HCT116 (cell line): ENCODE measurements around the gene ARHGAP42. TPM values are rescaled to one million over a fixed set of nuclear protein-coding genes. Genes with fewer than 3 reads are reported as not detected.

Experiments
- ATAC-seq: fragments of 200-7000 bp; cut with Tn5 transposase; 2 replicates; pipeline ENCODE4 v1.9.1; 2020; ENCODE audit warnings: mild to moderate bottlenecking, moderate library complexity
- BruUV-seq: library from RNA; stranded (reverse); fragments of 400-500 nt; replicated peaks from 2 replicates; lab custom pipeline; 2021; lab: Mats Ljungman, UMichigan
- CTCF ChIA-PET: fragments of 300-600 bp; sonication (Branson Sonifier 250); formaldehyde crosslinking; loops from one replicate; lab custom pipeline; 2021; ENCODE audit warnings: antibody characterized with exemption; lab: Charles Lee
- POLR2A ChIA-PET: fragments of 300-600, 350-600 bp; sonication (Branson Sonifier 250); formaldehyde crosslinking; loops from one replicate; lab custom pipeline; 2021; ENCODE audit warnings: antibody characterized with exemption; lab: Charles Lee
- RAD21 ChIA-PET, 2 experiments: fragments of 300-600 bp; sonication (Branson Sonifier 250); formaldehyde crosslinking; loops; one replicate each; lab custom pipeline; 2023; ENCODE audit warnings: low total read pairs in 2 of 2; ENCODE audit not compliant: uncharacterized antibody in 2 of 2, unreplicated experiment in 2 of 2, low non-redundant PET in 1 of 2; lab: Charles Lee
- DNase-seq: peaks from one replicate; pipeline ENCODE4 v3.0.0-alpha.2; 2010; ENCODE audit warnings: low read depth, low spot score
- H2AFZ ChIP-seq: fragments of 200-600 bp; shearing (Covaris generic), sonication (generic); 2 replicates; pipeline ENCODE4 v1.6.1; 2017; ENCODE audit warnings: low read depth, mixed run types, mixed read lengths, antibody characterized with exemption, low read length; ENCODE audit not compliant: poor library complexity, severe bottlenecking
- H3K27ac ChIP-seq: 2 replicates; pipeline ENCODE4 v1.5.1; 2012; ENCODE audit warnings: low read depth, low read length
- H3K27me3 ChIP-seq: fragments of 200-600 bp; sonication (generic); 2 replicates; pipeline ENCODE4 v1.6.1; 2016; ENCODE audit warnings: mixed run types, low read length, mixed read lengths; ENCODE audit not compliant: insufficient read depth
- H3K36me3 ChIP-seq, 2 experiments: fragments of 200-500 bp in 1 of 2; fragments of 200-600 bp in 1 of 2; sonication (Bioruptor generic) in 1 of 2; sonication (generic) in 1 of 2; 2 replicates each; pipeline versions ENCODE4 v1.5.1 to v1.6.1; 2014 to 2016; ENCODE audit warnings: low read length in 2 of 2, inconsistent platforms in 1 of 2, mixed read lengths in 1 of 2, mixed run types in 1 of 2; ENCODE audit not compliant: insufficient read depth in 2 of 2, control insufficient read depth in 1 of 2
- H3K4me1 ChIP-seq, 2 experiments: fragments of 200-600 bp in 1 of 2; sonication (generic) in 1 of 2; 2 replicates each; pipeline versions ENCODE4 v1.5.1 to v1.6.1; 2012 to 2017; ENCODE audit warnings: low read length in 2 of 2, inconsistent platforms in 1 of 2, mild to moderate bottlenecking in 1 of 2, mixed read lengths in 1 of 2, mixed run types in 1 of 2, moderate library complexity in 1 of 2; ENCODE audit not compliant: insufficient read depth in 2 of 2, control insufficient read depth in 1 of 2
- H3K4me2 ChIP-seq: fragments of 200-600 bp; sonication (generic); 2 replicates; pipeline ENCODE4 v1.6.1; 2017; ENCODE audit warnings: mixed run types, low read length, mixed read lengths
- H3K4me3 ChIP-seq, 2 experiments: fragments of 200-600 bp in 1 of 2; sonication (generic) in 1 of 2; replicated peaks in 1 of 2; 2 replicates each; pipeline ENCODE4 v1.5.1; 2011 to 2016; ENCODE audit warnings: low read length in 2 of 2, control low read depth in 1 of 2, low read depth in 1 of 2, mild to moderate bottlenecking in 1 of 2, mixed read lengths in 1 of 2, mixed run types in 1 of 2
- H3K79me2 ChIP-seq: fragments of 200-600 bp; sonication (generic); 2 replicates; pipeline ENCODE4 v1.6.1; 2017; ENCODE audit warnings: mild to moderate bottlenecking, mixed run types, low read length, moderate library complexity, mixed read lengths; ENCODE audit not compliant: insufficient read depth
- H3K9ac ChIP-seq: fragments of 200-600 bp; sonication (generic); 2 replicates; pipeline ENCODE4 v1.6.1; 2016; ENCODE audit warnings: low read length, mixed read lengths
- H3K9me2 ChIP-seq: fragments of 200-600 bp; sonication (generic), shearing (Covaris generic); 2 replicates; pipeline ENCODE4 v1.6.1; 2017; ENCODE audit warnings: mixed run types, mild to moderate bottlenecking, moderate library complexity; ENCODE audit not compliant: insufficient read depth
- H3K9me3 ChIP-seq, 2 experiments: fragments of 200-500 bp in 1 of 2; fragments of 200-600 bp in 1 of 2; sonication (Bioruptor generic) in 1 of 2; sonication (generic) in 1 of 2; 2 replicates each; pipeline ENCODE4 v1.6.1; 2014 to 2017; ENCODE audit warnings: low read length in 2 of 2, mixed read lengths in 2 of 2, inconsistent platforms in 1 of 2, low read depth in 1 of 2, mild to moderate bottlenecking in 1 of 2, mixed run types in 1 of 2, moderate library complexity in 1 of 2; ENCODE audit not compliant: control insufficient read depth in 1 of 2, insufficient read depth in 1 of 2
- H4K20me1 ChIP-seq: fragments of 200-600 bp; sonication (generic), shearing (Covaris generic); 2 replicates; pipeline ENCODE4 v1.6.1; 2017; ENCODE audit warnings: mixed run types, mild to moderate bottlenecking, moderate library complexity; ENCODE audit not compliant: insufficient read depth
- ATF3 ChIP-seq: IDR thresholded peaks from 2 replicates; pipeline ENCODE4 v1.6.1; 2012
- CBX3 ChIP-seq: IDR thresholded peaks from 2 replicates; pipeline ENCODE4 v1.6.1; 2012; ENCODE audit warnings: low read depth
- CEBPB ChIP-seq: IDR thresholded peaks from 2 replicates; pipeline ENCODE4 v1.6.1; 2012; ENCODE audit warnings: low read depth
- CTCF ChIP-seq, 3 experiments: fragments of 200-600 bp in 1 of 3; sonication (generic) in 1 of 3; IDR thresholded peaks in 2 of 3; conservative IDR thresholded peaks in 1 of 3; 2 replicates each; pipeline ENCODE4 v1.5.1; 2012 to 2017; ENCODE audit warnings: low read depth in 2 of 3, low read length in 2 of 3, antibody characterized with exemption in 1 of 3, borderline replicate concordance in 1 of 3, control low read depth in 1 of 3, mild to moderate bottlenecking in 1 of 3, mixed read lengths in 1 of 3, mixed run types in 1 of 3, moderate library complexity in 1 of 3; ENCODE audit not compliant: insufficient read depth in 1 of 3
- EGR1 ChIP-seq: IDR thresholded peaks from 2 replicates; pipeline ENCODE4 v1.6.1; 2012; ENCODE audit warnings: low read depth
- EZH2 ChIP-seq: fragments of 200-600 bp; sonication (generic); IDR thresholded peaks from 2 replicates; pipeline ENCODE4 v1.6.1; 2017; ENCODE audit warnings: antibody characterized with exemption, mixed run types
- EZH2phosphoT487 ChIP-seq: fragments of 200-600 bp; IDR thresholded peaks from 2 replicates; pipeline ENCODE4 v1.6.1; 2018; ENCODE audit warnings: antibody characterized with exemption, borderline replicate concordance
- FOSL1 ChIP-seq: IDR thresholded peaks from 2 replicates; pipeline ENCODE4 v1.6.1; 2012; ENCODE audit warnings: low read depth
- MAX ChIP-seq: IDR thresholded peaks from 2 replicates; pipeline ENCODE4 v1.6.1; 2012
- POLR2AphosphoS5 ChIP-seq: IDR thresholded peaks from 2 replicates; pipeline ENCODE4 v1.6.1; 2011; ENCODE audit warnings: mild to moderate bottlenecking, low read depth, low read length, moderate library complexity
- RAD21 ChIP-seq: IDR thresholded peaks from 2 replicates; pipeline ENCODE4 v1.6.1; 2012; ENCODE audit warnings: low read depth, mild to moderate bottlenecking
- REST ChIP-seq: IDR thresholded peaks from 2 replicates; pipeline ENCODE4 v1.6.1; 2012; ENCODE audit warnings: low read depth
- SIN3A ChIP-seq: IDR thresholded peaks from 2 replicates; pipeline ENCODE4 v1.6.1; 2012; ENCODE audit warnings: low read depth
- SP1 ChIP-seq: IDR thresholded peaks from 2 replicates; pipeline ENCODE4 v1.6.1; 2012; ENCODE audit warnings: low read depth
- SRF ChIP-seq: IDR thresholded peaks from 2 replicates; pipeline ENCODE4 v1.6.1; 2012; ENCODE audit warnings: low read depth
- TCF7L2 ChIP-seq: IDR thresholded peaks from 2 replicates; pipeline ENCODE4 v1.7.0; 2011; ENCODE audit warnings: borderline replicate concordance, inconsistent platforms; ENCODE audit not compliant: insufficient read depth, insufficient read length; ENCODE audit errors: extremely low read depth
- YY1 ChIP-seq: IDR thresholded peaks from 2 replicates; pipeline ENCODE4 v1.6.1; 2011; ENCODE audit warnings: low read length, low read depth, moderate library complexity, mild to moderate bottlenecking; ENCODE audit not compliant: insufficient replicate concordance; ENCODE audit errors: extremely low read depth
- ZBTB33 ChIP-seq: IDR thresholded peaks from 2 replicates; pipeline ENCODE4 v1.6.1; 2011; ENCODE audit warnings: mild to moderate bottlenecking, low read length, moderate library complexity; ENCODE audit not compliant: insufficient replicate concordance; ENCODE audit errors: extremely low read depth
- ZFX ChIP-seq: fragments of 450-650 bp; IDR thresholded peaks from 2 replicates; pipeline ENCODE4 v1.6.1; 2017
- ZNF274 ChIP-seq: fragments of 200-500 bp; sonication (Bioruptor generic); IDR thresholded peaks from 2 replicates; pipeline ENCODE4 v1.6.1; 2014; ENCODE audit warnings: mild to moderate bottlenecking, low read depth, low read length, inconsistent platforms
- intact Hi-C: fragments of 100-400 bp; cut with micrococcal nuclease; formaldehyde crosslinking; loops from 2 replicates; pipeline ENCODE4 v1.10.0; 2022
- total RNA-seq: library from RNA; stranded (reverse); gene quantifications from one replicate; pipeline ENCODE4 v1.2.1, GENCODE V29; 2021; ENCODE audit not compliant: unreplicated experiment

ARHGAP42 gene
- total RNA-seq, 1 experiment from 2014 or later: 12.3 TPM

- intact Hi-C loops: no loop called here
- no peak overlapping the region for H3K9ac ChIP-seq
- DNase-seq (no peak), ATAC-seq (no peak)
- no peaks in the 10 kb centered on the region for H3K79me2 ChIP-seq
- no peaks in the 10 kb centered on the region for H3K9me2 ChIP-seq
- no peak overlapping the region for H2AFZ ChIP-seq
- H4K20me1 ChIP-seq: no peaks in the 10 kb centered on the region
- ChIA-PET RAD21 (no interaction called here), CTCF (no interaction called here), POLR2A (no interaction called here)
- no TSS peak for BruUV-seq
- no peaks in the 10 kb centered on the region for H3K9me3 ChIP-seq
- H3K4me3 ChIP-seq: no peak overlapping the region
- H3K36me3 ChIP-seq: no peaks in the 10 kb centered on the region
- H3K27ac ChIP-seq: no peak overlapping the region
- TF ChIP-seq RAD21 (no peak), SRF (no peak), ZFX (no peak), MAX (no peak), FOSL1 (no peak), REST (no peak), CBX3 (no peak), POLR2AphosphoS5 (no peak), TCF7L2 (no peak), CEBPB (no peak), SIN3A (no peak), EGR1 (no peak), CTCF (IDR thresholded peaks at IDR 0.05 in 2 of 3, conservative IDR thresholded peaks at IDR 0.05 in 1 of 3; ENCODE audit: borderline replicate concordance in 1 of 3, insufficient read depth in 1 of 3, low read depth in 2 of 3, low read length in 2 of 3) (no peak), ZBTB33 (no peak), ATF3 (no peak), EZH2 (no peak), YY1 (no peak), ZNF274 (no peak), EZH2phosphoT487 (no peak), SP1 (no peak)
- no peaks in the 10 kb centered on the region for H3K4me1 ChIP-seq
- no peak overlapping the region for H3K4me2 ChIP-seq
- H3K27me3 ChIP-seq: no peaks in the 10 kb centered on the region
Measured at GRCh38 chr11:100637706-100638105, 49.4 kb upstream of the ARHGAP42 start.
